Activated gamma-delta T cell treated with Interleukin-2 at 50 U/mL for 16 hours (primary cell): ENCODE data around the gene KRIT1.

ENCODE experiments used
- DNase-seq: peaks from one replicate; pipeline ENCODE4 v3.0.0-alpha.2; 2020

KRIT1 gene

DNA sequence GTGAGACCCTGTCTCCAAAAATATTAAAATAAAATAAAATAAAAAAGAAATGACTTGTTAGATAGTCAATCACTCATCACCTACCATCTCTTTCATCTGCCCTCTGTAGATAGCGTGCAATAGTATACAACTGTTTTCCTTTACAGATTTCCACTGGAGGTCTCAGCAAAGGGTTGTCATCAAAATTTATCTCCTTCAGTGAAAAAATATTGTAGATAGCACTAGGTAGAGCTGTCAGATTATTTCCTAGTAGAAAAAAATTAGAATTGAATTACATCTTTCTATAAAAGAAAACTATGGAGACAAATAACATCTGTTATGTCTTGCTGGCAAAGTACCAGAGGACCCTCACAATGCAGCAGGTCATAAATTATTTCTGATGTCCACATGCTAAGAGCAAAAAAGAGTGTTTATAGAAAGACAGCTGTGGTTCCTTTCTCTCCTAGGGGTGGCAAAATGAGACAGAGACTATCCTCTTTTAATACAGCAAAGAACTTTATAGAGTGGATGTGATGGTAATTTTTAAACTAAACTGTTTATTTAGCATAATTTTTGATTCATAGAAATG lies 95.2 kb downstream of the KRIT1 start:
- no peak for DNase-seq

DNA sequence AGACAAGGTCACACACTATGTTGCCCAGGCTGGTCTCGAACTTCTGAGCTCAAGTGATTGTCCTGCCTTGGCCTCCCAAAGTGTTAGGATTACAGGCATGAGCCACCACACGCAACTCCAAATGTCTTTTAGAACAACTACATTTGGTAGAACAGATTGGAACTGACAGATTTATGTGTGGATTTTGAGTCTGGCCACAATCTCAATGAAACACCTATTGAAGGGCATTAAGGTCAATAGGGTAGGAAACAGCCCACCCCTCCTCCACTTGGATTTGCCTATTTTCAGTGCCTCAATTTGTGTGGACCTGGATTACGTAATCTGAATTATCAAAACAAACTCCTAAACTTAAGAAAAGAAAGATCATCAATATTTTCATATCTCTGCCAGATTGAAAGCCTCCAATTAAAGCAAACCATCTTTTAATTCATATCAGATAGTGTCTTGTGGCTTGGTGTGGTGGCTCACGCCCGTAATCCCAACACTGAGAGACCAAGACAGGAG lies 95.9 kb downstream of the KRIT1 start:
- DNase-seq, result no peak
